ENCODE data around the gene KRTAP19-2. TPM values are rescaled to one million over a fixed set of nuclear protein-coding genes. Genes with fewer than 3 reads are reported as not detected.

Gene KRTAP19-2
- not detected for total RNA-seq (2021; ENCODE audit: unreplicated experiment)
- not detected in 2 replicates for polyA plus RNA-seq (2012)
- not detected for Bru-seq, nascent RNA
- BruChase-seq, experiment 1, labeled RNA remaining after a 6-hour chase, result not detected
- BruChase-seq, experiment 2, labeled RNA remaining after a 2-hour chase, result not detected
- long read RNA-seq, result 0 reads

GRCh38 chr21:30487336-30487735, at the start of gene KRTAP19-2:
TSS of gene KRTAP19-2 (minus strand) at chr21:30487436. CDS start at chr21:30487348, 88 bp downstream.
- peaks cover 0 to 24% of the 10 kb centered on the region in 2 experiments; a peak in 2 of 4 replicates for H3K9me3 ChIP-seq (ENCODE audit: control insufficient read depth in 1 of 2, insufficient read depth in 1 of 2, low read depth in 1 of 2, low read length in 2 of 2)
- H3K79me2 ChIP-seq (ENCODE audit: insufficient read depth, low read length), result no peaks in the 10 kb centered on the region
- no peak within 1 kb of the TSS for H3K4me2 ChIP-seq (ENCODE audit: low read length)
- ATAC-seq (no peak), DNase-seq (ENCODE audit: low read depth, low spot score) (no peak)
- BruUV-seq (replicated peaks), result no TSS peak
- H3K9me2 ChIP-seq (ENCODE audit: insufficient read depth), result no peaks in the 10 kb centered on the region
- H4K20me1 ChIP-seq (ENCODE audit: insufficient read depth), result no peaks in the 10 kb centered on the region
- RAD21 ChIA-PET (ENCODE audit: low non-redundant PET in 1 of 2, low total read pairs in 2 of 2, uncharacterized antibody in 2 of 2, unreplicated experiment in 2 of 2), result no interaction called here
- POLR2A ChIA-PET, result no interaction called here
- TF ChIP-seq JUND (IDR thresholded peaks at IDR 0.05) (no peak), ZFX (IDR thresholded peaks at IDR 0.05) (no peak), EZH2phosphoT487 (IDR thresholded peaks at IDR 0.05; ENCODE audit: borderline replicate concordance) (no peak), MAX (IDR thresholded peaks at IDR 0.05) (no peak)
- no peaks in the 10 kb centered on the region for H3K36me3 ChIP-seq (ENCODE audit: control insufficient read depth in 1 of 2, insufficient read depth in 2 of 2, low read length in 2 of 2)
- no peak within 1 kb of the TSS for H3K27ac ChIP-seq (ENCODE audit: low read depth, low read length)
- no peak within 1 kb of the TSS for H3K4me3 ChIP-seq (replicated peaks in 1 of 2; ENCODE audit: low read depth in 1 of 2, low read length in 2 of 2)
- H3K27me3 ChIP-seq (ENCODE audit: insufficient read depth, low read length), result no peaks in the 10 kb centered on the region
- no peak within 1 kb of the TSS for H3K9ac ChIP-seq (ENCODE audit: low read length)
- CTCF ChIA-PET, result no interaction called here
- H3K4me1 ChIP-seq (ENCODE audit: control insufficient read depth in 1 of 2, insufficient read depth in 2 of 2, low read length in 2 of 2), result no peaks in the 10 kb centered on the region
- no peak within 1 kb of the TSS for H2AFZ ChIP-seq (ENCODE audit: low read depth, low read length, poor library complexity, severe bottlenecking)
- intact Hi-C loops (cut with micrococcal nuclease), result no loop called here

- POLR2A ChIA-PET, result no interaction called here
- no peak for DNase-seq (ENCODE audit: low read depth, low spot score)
- RAD21 ChIA-PET (ENCODE audit: low non-redundant PET in 1 of 2, low total read pairs in 2 of 2, uncharacterized antibody in 2 of 2, unreplicated experiment in 2 of 2), result no interaction called here
- no peak for TF ChIP-seq RAD21 (IDR thresholded peaks at IDR 0.05; ENCODE audit: low read depth)
- no peak for TF ChIP-seq YY1 (IDR thresholded peaks at IDR 0.05; ENCODE audit: extremely low read depth, insufficient replicate concordance, low read depth, low read length)
- TF ChIP-seq ELF1 (IDR thresholded peaks at IDR 0.05; ENCODE audit: borderline replicate concordance, low read depth), result no peak
- no peak for TF ChIP-seq ZNF274 (IDR thresholded peaks at IDR 0.05; ENCODE audit: low read depth, low read length)
- no peak for TF ChIP-seq CEBPB (IDR thresholded peaks at IDR 0.05; ENCODE audit: low read depth)
- TF ChIP-seq JUND (IDR thresholded peaks at IDR 0.05), result no peak
- no peak for TF ChIP-seq TCF7L2 (IDR thresholded peaks at IDR 0.05; ENCODE audit: borderline replicate concordance, extremely low read depth, insufficient read depth, insufficient read length)
- no peak for TF ChIP-seq POLR2A (IDR thresholded peaks at IDR 0.05; ENCODE audit: borderline replicate concordance, extremely low read depth, insufficient read depth, insufficient read length)
- no peak for TF ChIP-seq EZH2 (IDR thresholded peaks at IDR 0.05)
- no peak for TF ChIP-seq REST (IDR thresholded peaks at IDR 0.05; ENCODE audit: low read depth)
- no peak for TF ChIP-seq ATF3 (IDR thresholded peaks at IDR 0.05)
- TF ChIP-seq SIN3A (IDR thresholded peaks at IDR 0.05; ENCODE audit: low read depth), result no peak
- no peak for TF ChIP-seq SP1 (IDR thresholded peaks at IDR 0.05; ENCODE audit: low read depth)
- TF ChIP-seq POLR2AphosphoS5 (IDR thresholded peaks at IDR 0.05; ENCODE audit: low read depth, low read length), result no peak
Measured at GRCh38 chr21:30518876-30519275, 31.6 kb upstream of the KRTAP19-2 start.

More at GRCh38 chr21:30518876-30519275, 31.6 kb upstream of the KRTAP19-2 start:
- intact Hi-C loops (cut with micrococcal nuclease), result no loop called here
- H3K9me3 ChIP-seq (ENCODE audit: control insufficient read depth in 1 of 2, insufficient read depth in 1 of 2, low read depth in 1 of 2, low read length in 2 of 2), result peaks cover 0 to 25% of the 10 kb centered on the region in 2 experiments; a peak in 2 of 4 replicates
- no peaks in the 10 kb centered on the region for H3K79me2 ChIP-seq (ENCODE audit: insufficient read depth, low read length)
- no peaks in the 10 kb centered on the region; a peak in 1 of 4 replicates for H3K36me3 ChIP-seq (ENCODE audit: control insufficient read depth in 1 of 2, insufficient read depth in 2 of 2, low read length in 2 of 2)
- no peaks in the 10 kb centered on the region for H4K20me1 ChIP-seq (ENCODE audit: insufficient read depth)
- no peak for ATAC-seq
- CTCF ChIA-PET, result no interaction called here
- no peaks in the 10 kb centered on the region for H3K4me1 ChIP-seq (ENCODE audit: control insufficient read depth in 1 of 2, insufficient read depth in 2 of 2, low read length in 2 of 2)
- no TSS peak for BruUV-seq (replicated peaks)
- H3K27me3 ChIP-seq (ENCODE audit: insufficient read depth, low read length), result no peaks in the 10 kb centered on the region
- no peak overlapping the region for H3K27ac ChIP-seq (ENCODE audit: low read depth, low read length)
- no peak overlapping the region for H3K4me3 ChIP-seq (replicated peaks in 1 of 2; ENCODE audit: low read depth in 1 of 2, low read length in 2 of 2)
- H2AFZ ChIP-seq (ENCODE audit: low read depth, low read length, poor library complexity, severe bottlenecking), result no peak overlapping the region
- H3K9me2 ChIP-seq (ENCODE audit: insufficient read depth), result no peaks in the 10 kb centered on the region
- no peak overlapping the region for H3K9ac ChIP-seq (ENCODE audit: low read length)
- no peak overlapping the region for H3K4me2 ChIP-seq (ENCODE audit: low read length)
